DMS114 treated with DMSO at 0.1 percent for 48 hours (cell line): Measurements from ENCODE around the gene RAD17.
A peak's percentile ranks its signal among the peaks of the same experiment; 100 is the strongest.
"Not testable (repeated sequence)": the region's sequence is repeated elsewhere in the genome, so short reads cannot be mapped to it uniquely, and the experiment has no call there.

Experiments
- DNase-seq: peaks from one replicate; lab custom pipeline; 2025; ENCODE audit not compliant: unreplicated experiment; lab: John Stamatoyannopoulos, UW

The RAD17 gene

GRCh38 chr5:69372394-69372793 is 2.8 kb downstream of the RAD17 start:
- DNase-seq: no peak

GRCh38 chr5:69374911-69375446 is 5.4 kb downstream of the RAD17 start:
- no peak for DNase-seq

GRCh38 chr5:69378376-69378775 is 8.8 kb downstream of the RAD17 start:
- DNase-seq: no peak

GRCh38 chr5:69404659-69405330 is 35.2 kb downstream of the RAD17 start:
- DNase-seq: no peak

GRCh38 chr5:69414885-69415583 is 45.4 kb downstream of the RAD17 start, which contains the start of gene MARVELD2:
MARVELD2 (plus strand) TSS chr5:69415116; CDS start chr5:69419386, 4,270 bp downstream.
- DNase-seq: peak; percentile 49

GRCh38 chr5:69415584-69415958 is 46.0 kb downstream of the RAD17 start:
- no peak for DNase-seq

GRCh38 chr5:69416180-69416579 is 46.6 kb downstream of the RAD17 start:
- DNase-seq: no peak

- DNase-seq: no peak
Observed at GRCh38 chr5:69416699-69417098, 47.1 kb downstream of the RAD17 start.

- DNase-seq: no peak
Observed at GRCh38 chr5:69418554-69418953, 48.9 kb downstream of the RAD17 start.

- DNase-seq: no peak
Observed at GRCh38 chr5:69431424-69432303, 62.0 kb downstream of the RAD17 start.

- no peak for DNase-seq
Observed at GRCh38 chr5:69432412-69433206, 63.0 kb downstream of the RAD17 start.

GRCh38 chr5:69435276-69435884 is 65.8 kb downstream of the RAD17 start:
- not testable (repeated sequence) for DNase-seq

- no peak for DNase-seq
Observed at GRCh38 chr5:69444127-69444754, 74.6 kb downstream of the RAD17 start.

GRCh38 chr5:69449511-69449910 is 79.9 kb downstream of the RAD17 start:
- DNase-seq: no peak

- DNase-seq: no peak
Observed at GRCh38 chr5:69450116-69450515, 80.5 kb downstream of the RAD17 start.

GRCh38 chr5:69450527-69450926 is 80.9 kb downstream of the RAD17 start:
- not testable (repeated sequence) for DNase-seq

GRCh38 chr5:69451941-69452647 is 82.5 kb downstream of the RAD17 start:
- DNase-seq: no peak

GRCh38 chr5:69453487-69453886 is 83.9 kb downstream of the RAD17 start:
- DNase-seq: not testable (repeated sequence)
